Neuron (in vitro differentiated cells): ENCODE results near the gene ATF2.

Source experiments
- H2AFZ ChIP-seq: one replicate; pipeline ENCODE4 v1.6.1; 2013; ENCODE audit warnings: low read depth, mild to moderate bottlenecking, inconsistent platforms, low read length, moderate library complexity
- H3K27me3 ChIP-seq: one replicate; pipeline ENCODE4 v1.6.1; 2013; ENCODE audit warnings: low read length; ENCODE audit not compliant: insufficient read depth
- H3K36me3 ChIP-seq: one replicate; pipeline ENCODE4 v1.6.1; 2013; ENCODE audit warnings: low read length; ENCODE audit not compliant: insufficient read depth
- H3K4me1 ChIP-seq: one replicate; pipeline ENCODE4 v1.6.1; 2013; ENCODE audit warnings: low read length; ENCODE audit not compliant: insufficient read depth
- H3K4me3 ChIP-seq: 2 replicates; pipeline ENCODE4 v1.5.1; 2013; ENCODE audit warnings: mild to moderate bottlenecking, low read length, moderate library complexity
- H3K9me3 ChIP-seq: one replicate; pipeline ENCODE4 v1.6.1; 2013; ENCODE audit warnings: low read length

The ATF2 gene, protein sequence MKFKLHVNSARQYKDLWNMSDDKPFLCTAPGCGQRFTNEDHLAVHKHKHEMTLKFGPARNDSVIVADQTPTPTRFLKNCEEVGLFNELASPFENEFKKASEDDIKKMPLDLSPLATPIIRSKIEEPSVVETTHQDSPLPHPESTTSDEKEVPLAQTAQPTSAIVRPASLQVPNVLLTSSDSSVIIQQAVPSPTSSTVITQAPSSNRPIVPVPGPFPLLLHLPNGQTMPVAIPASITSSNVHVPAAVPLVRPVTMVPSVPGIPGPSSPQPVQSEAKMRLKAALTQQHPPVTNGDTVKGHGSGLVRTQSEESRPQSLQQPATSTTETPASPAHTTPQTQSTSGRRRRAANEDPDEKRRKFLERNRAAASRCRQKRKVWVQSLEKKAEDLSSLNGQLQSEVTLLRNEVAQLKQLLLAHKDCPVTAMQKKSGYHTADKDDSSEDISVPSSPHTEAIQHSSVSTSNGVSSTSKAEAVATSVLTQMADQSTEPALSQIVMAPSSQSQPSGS

DNA sequence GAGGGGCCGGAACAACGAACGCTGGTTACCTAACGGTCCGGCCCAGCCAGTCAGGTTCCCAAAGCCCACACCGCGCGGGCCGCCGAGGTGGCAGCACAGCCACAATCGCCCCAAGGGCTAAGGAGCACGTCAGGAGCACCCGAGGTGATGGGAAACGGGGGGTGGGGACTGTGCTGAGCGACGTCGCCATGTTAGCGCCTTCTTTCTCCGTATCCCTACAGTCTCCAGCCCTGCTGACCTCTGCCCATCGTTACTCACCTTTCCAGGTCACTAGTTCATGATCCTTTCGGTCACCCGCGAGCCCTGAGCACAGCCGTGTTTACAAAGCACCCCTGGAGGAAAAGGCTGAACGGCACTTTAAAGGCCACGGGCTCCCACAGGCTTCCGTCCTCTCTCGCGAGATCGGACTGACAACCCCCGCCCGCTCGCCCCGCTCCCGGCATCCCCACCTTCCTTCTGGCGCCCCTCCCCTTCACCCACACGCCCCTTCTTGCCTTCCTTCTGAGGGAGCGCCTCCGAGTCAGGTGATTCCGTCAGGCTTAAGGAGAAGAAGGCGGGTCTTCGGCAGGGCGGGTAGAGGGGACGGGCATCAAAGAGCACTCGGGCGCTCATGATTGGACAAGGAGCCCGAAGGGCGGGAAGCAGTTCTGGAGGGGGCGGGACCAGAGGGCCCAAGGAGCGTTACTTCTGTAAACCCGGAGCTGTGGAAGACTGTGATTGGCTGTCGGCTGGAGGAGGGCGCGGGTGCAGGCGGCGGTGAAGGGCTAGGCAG is at the start of gene ATF2:
ATF2 (minus strand) TSS at position 412 of the 772 bp plus-strand sequence. CDS start 31,760 bp downstream, outside the sequence.
- peaks cover 4% of the 10 kb centered on the region for H3K9me3 ChIP-seq

DNA sequence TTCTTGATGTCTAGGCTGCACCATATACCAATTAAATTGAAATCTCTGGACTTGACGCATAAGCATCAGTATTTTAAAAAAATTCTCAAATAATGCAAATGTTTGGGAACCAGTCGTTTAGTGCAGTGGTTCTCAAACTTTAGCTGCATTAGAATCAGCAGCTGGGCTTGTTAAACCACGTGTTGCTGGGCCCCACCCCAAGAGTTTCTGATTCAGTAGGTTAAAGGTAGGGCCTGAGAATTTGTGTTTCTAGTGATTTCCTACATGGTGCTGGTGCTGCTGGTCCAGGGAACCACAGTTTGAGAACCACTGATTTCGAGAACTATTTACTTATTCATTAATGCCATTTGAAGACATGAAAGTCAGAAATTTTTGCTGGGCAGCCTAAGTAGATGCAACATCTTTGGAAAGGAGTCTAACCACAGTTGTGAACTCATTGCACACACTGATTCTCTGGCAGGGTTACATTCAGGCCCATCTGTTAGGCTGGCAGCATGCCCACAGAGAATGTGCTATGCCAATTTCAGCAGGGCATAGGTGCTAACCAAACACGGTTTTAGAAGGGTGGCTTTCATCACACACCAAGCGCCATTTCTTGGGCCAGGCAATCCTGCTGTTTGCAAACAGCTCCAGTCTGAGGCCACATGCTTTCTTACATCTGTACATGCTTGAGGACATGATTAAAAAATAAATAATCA is 39.9 kb upstream of the ATF2 start:
- Histone ChIP-seq H3K4me1 (no peaks in the 10 kb centered on the region), H3K27me3 (no peaks in the 10 kb centered on the region), H3K4me3 (no peak overlapping the region), H3K9me3 (no peaks in the 10 kb centered on the region), H2AFZ (no peak overlapping the region), H3K36me3 (no peaks in the 10 kb centered on the region)

More for the DNA sequence above, at the start of gene ATF2:
- Histone ChIP-seq H2AFZ (peak within 1 kb of the TSS; percentile 72), H3K36me3 (no peaks in the 10 kb centered on the region), H3K4me1 (peaks cover 14% of the 10 kb centered on the region), H3K27me3 (no peaks in the 10 kb centered on the region), H3K4me3 (peak within 1 kb of the TSS; percentile 99)

DNA sequence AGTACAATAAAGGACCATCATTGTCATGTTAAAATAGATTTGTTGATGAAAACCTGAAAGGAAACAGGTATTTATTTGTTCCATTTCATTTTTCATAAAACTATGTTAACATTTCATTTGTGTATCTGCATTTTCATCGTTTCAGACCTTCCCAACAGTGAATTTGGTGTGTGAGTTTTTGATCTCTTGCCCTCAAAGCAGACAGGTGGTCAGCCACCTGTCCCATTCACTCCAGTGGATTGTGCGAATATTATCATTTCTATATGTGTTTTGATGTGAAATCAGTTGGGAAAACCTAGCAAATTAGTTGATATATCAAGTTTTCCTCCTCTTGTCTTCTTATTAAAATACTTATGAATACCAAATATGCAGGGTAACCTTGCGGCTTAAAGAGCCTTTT is 38.9 kb upstream of the ATF2 start:
- Histone ChIP-seq H3K4me3 (no peak overlapping the region), H2AFZ (no peak overlapping the region), H3K36me3 (no peaks in the 10 kb centered on the region), H3K9me3 (no peaks in the 10 kb centered on the region), H3K4me1 (no peaks in the 10 kb centered on the region), H3K27me3 (no peaks in the 10 kb centered on the region)

DNA sequence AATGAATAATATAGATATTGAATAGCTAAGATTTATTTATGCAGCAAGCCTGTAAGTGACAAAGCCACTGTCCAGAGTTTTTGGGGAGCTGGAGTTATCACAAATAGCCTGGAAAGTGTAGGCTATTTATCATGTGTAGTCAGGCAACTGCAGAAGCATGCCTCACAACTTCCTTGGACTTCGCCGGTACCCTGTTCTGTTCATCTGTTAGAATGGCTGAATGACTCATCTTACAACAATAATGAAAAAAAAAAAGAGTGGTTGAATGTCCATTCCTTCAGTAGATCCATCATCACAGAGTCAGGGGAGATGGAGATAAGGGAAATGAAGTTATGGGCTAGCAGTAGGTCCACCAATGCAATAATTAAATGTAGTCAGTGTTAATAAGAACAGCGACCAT is 37.5 kb upstream of the ATF2 start:
- Histone ChIP-seq H3K36me3 (no peaks in the 10 kb centered on the region), H3K27me3 (no peaks in the 10 kb centered on the region), H3K4me3 (no peak overlapping the region), H3K9me3 (no peaks in the 10 kb centered on the region), H3K4me1 (no peaks in the 10 kb centered on the region), H2AFZ (no peak overlapping the region)

DNA sequence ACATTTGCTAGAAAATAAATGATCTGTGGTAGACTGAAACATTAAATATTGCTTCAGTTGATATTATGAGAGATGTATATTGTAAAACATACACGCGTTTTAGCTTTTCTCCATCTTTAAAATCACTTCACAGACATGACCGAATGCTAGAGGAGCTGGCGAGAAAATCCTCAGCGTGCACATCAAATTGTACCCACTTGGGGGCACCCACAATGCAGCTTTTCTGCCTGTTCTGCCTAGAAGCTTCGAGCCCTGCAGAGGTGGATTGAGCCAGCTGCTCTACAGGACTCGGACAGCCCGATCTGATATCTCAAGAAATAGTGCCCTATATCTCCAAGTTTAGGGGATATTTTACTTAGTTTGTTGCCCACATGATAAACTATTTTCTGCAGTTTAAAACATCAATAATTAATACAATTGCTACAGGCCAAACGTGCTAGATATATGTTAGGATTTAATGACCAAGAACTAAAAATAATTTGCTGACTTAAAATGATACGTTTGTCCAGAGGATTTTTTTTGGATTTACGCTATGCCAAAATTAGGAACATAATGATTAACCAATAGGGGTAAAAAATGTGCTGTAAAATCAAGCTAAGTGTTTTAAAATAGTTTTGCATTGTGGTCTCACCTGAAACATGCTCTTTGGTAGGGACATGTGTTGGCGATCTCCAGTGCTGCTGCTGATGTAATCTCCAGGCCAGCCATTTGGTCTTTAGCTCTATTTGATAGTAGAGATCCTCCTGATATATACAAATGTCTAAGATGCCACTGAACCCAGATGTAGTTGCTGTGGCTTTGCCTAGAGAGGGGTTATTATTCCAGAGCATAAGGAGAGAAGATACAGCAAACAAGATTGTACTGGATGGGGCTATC is 35.9 kb upstream of the ATF2 start:
- no peaks in the 10 kb centered on the region for H3K4me1 ChIP-seq
- no peaks in the 10 kb centered on the region for H3K27me3 ChIP-seq
- H3K36me3 ChIP-seq, result no peaks in the 10 kb centered on the region
- H3K4me3 ChIP-seq, result no peak overlapping the region
- H2AFZ ChIP-seq, result no peak overlapping the region
- no peaks in the 10 kb centered on the region for H3K9me3 ChIP-seq

DNA sequence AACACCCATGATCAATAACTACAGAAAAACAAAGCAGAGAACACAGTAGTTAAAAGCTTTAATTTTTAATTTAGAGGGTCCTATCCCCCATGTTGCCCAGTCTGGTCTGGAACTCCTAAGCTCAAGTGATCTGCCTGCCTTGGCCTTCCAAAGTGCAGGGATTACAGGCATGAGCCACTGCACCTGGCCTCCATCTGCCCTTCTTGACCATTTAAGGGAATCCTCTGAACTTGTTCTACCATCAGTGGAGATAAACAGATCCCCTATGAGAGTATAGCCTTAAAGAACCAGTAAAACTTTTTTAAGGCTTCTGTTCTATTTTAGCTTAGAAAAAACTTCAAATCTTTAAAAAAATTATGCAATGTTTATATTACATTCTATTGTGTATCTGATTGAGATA is 27.0 kb upstream of the ATF2 start:
- H3K4me1 ChIP-seq, result no peaks in the 10 kb centered on the region
- no peak overlapping the region for H3K4me3 ChIP-seq
- no peaks in the 10 kb centered on the region for H3K27me3 ChIP-seq
- no peak overlapping the region for H2AFZ ChIP-seq
- H3K36me3 ChIP-seq, result no peaks in the 10 kb centered on the region
- H3K9me3 ChIP-seq, result no peaks in the 10 kb centered on the region

DNA sequence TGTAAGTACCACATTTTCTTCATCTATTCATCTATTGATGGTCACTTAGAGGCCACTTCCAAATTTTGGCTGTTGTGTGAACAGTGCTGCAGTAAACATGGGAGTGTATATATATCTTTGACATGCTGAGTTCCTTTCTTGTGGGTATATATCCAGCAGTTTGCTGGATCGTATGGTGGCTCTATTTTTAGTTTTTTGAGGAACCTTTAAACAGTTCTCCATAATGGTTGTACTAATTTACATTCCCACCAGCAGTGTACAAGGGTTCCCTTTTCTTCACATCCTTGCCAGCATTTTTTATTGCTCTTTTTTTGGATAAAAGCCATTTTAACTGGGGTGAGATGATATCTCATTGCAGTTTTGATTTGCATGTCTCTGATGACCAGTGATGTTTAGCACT is 20.8 kb upstream of the ATF2 start:
- no peaks in the 10 kb centered on the region for H3K9me3 ChIP-seq
- H2AFZ ChIP-seq, result no peak overlapping the region
- H3K27me3 ChIP-seq, result no peaks in the 10 kb centered on the region
- no peaks in the 10 kb centered on the region for H3K4me1 ChIP-seq
- no peaks in the 10 kb centered on the region for H3K36me3 ChIP-seq
- no peak overlapping the region for H3K4me3 ChIP-seq

DNA sequence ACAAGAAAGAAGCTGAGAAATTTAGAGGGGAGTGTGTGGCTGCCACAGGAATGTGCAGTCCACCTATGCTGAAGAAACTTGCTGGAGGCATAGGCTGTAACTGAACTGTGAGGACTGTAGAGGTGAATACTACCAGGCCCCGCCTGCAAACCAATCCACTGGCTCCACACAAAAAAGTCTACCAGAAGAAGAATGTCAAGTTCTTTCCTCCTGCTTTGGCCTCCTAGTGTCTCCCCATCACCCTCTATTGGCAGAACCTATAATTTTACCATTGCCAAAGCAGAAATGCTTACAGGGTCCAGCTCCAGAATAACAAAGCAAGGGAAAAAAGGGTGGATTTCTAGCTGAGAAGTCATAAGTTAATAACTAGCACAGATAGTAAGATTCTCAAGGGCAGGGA is 19.4 kb upstream of the ATF2 start:
- no peaks in the 10 kb centered on the region for H3K9me3 ChIP-seq
- H2AFZ ChIP-seq, result no peak overlapping the region
- no peak overlapping the region for H3K4me3 ChIP-seq
- H3K36me3 ChIP-seq, result no peaks in the 10 kb centered on the region
- H3K27me3 ChIP-seq, result no peaks in the 10 kb centered on the region
- no peaks in the 10 kb centered on the region for H3K4me1 ChIP-seq

DNA sequence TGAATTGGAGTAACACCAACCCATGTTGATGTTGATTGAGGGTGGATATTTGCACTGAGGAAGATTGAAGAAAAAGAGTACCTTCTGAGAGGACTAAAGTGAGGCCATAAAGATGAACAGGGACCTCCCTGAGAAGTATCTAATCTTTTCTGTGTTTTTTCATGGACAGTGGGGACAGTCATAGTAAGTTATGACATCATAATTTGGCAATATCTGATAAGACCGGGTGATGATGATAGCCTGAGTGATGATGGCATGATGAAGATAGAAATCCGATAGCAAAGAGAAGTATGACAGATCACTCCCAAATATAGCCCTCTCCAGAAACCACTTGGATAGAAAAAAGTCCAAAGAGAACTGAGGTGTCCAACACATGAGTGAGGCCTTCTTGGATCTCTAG is 15.7 kb upstream of the ATF2 start:
- H2AFZ ChIP-seq, result no peak overlapping the region
- peaks cover 13% of the 10 kb centered on the region for H3K36me3 ChIP-seq
- H3K4me3 ChIP-seq, result no peak overlapping the region
- no peaks in the 10 kb centered on the region for H3K27me3 ChIP-seq
- H3K4me1 ChIP-seq, result peaks cover 10% of the 10 kb centered on the region
- no peaks in the 10 kb centered on the region for H3K9me3 ChIP-seq

DNA sequence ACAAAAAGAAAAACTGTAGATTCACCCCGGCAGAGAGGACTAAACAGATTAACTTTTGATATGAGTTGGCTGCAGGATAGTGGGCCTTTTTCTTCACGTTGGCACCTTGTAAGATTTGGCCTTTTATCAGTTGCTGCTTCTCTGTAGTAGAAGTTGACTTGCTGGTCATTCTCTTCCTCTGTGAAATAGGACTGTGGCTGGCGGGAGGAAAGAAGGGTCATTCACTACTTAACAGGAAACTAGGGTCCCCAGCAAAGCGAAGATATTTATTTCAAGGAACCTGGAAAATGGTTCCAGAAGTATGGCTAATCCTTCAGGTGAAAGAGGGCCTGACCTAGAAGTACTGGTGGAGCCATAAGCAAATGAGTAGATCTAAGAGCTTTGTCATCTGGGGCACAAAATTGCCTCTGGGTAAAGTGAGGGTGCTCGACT is 13.9 kb upstream of the ATF2 start:
- H3K4me1 ChIP-seq, result peaks cover 10% of the 10 kb centered on the region
- H3K9me3 ChIP-seq, result no peaks in the 10 kb centered on the region
- no peaks in the 10 kb centered on the region for H3K27me3 ChIP-seq
- H3K36me3 ChIP-seq, result peaks cover 30% of the 10 kb centered on the region
- H2AFZ ChIP-seq, result peak overlapping the region; percentile 91
- peak overlapping the region; percentile 64 for H3K4me3 ChIP-seq

DNA sequence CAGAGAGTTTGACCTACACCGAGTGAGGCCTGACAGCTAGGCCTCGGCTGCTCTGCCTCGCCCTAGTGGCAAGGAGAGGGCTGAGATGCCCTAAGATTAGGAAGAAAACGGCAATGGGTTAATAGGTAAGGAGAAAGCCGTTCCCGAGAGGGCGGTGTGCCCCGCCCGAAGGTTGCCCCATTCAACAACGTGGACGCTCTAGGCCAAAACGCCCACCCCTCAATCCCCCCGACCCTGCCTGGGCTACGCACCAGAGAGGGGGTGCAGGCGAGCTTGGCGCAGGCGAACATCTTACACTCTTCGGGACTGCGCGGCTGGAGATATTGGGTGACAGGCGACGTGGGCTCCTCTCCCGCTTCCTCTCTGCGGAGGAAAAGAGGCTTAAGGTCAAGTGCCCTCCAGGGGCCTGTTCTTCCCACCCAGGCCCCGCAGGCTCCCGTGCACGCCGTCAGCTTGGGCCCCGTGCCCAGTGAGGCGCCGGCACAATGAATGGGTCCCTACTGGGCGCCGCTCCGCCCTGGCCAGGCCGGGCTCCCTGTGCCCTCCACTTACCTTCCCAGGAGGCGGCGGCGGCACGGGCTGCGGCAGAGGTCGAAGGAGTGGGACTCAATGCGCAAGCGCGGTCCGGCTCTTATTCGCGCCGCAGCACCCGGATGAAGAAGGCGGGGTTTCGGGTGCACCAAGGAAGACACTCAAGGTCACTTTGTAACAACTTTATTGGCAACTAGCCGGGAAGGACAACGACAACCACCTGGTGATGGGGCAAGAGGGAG is 13.3 kb upstream of the ATF2 start, which contains the start of gene ATP5MC3:
ATP5MC3 (minus strand) TSS at position 607 of the 773 bp plus-strand sequence; CDS start at position 290, 317 bp downstream.
- Histone ChIP-seq H3K36me3 (peaks cover 35% of the 10 kb centered on the region), H3K4me3 (peak within 1 kb of the TSS; percentile 64), H3K4me1 (peaks cover 10% of the 10 kb centered on the region), H3K27me3 (no peaks in the 10 kb centered on the region), H3K9me3 (no peaks in the 10 kb centered on the region), H2AFZ (peak within 1 kb of the TSS; percentile 91)
